Hippocampal formation (tissue), 2 donors: ENCODE results near the gene TPST2.
"Not testable (repeated sequence)": the region's sequence is repeated elsewhere in the genome, so short reads cannot be mapped to it uniquely, and the experiment has no call there.

Experiments used
- DNase-seq, 2 donors: peaks; one replicate each; lab custom pipeline; 2025; lab: John Stamatoyannopoulos, UW

TPST2 gene

GRCh38 chr22:26589845-26590736, at the start of gene TPST2:
TPST2 (minus strand) TSS chr22:26590132; CDS start chr22:26541630, 48,502 bp downstream.
- DNase-seq: peak; percentile 61 to 63

- DNase-seq: no peak
Measured at GRCh38 chr22:26636296-26636695, 46.4 kb upstream of the TPST2 start.

GRCh38 chr22:26635117-26635516, 45.2 kb upstream of the TPST2 start:
- DNase-seq: no peak

- DNase-seq: no peak
Measured at GRCh38 chr22:26634189-26634588, 44.3 kb upstream of the TPST2 start.

GRCh38 chr22:26632422-26633155, 42.7 kb upstream of the TPST2 start:
- no peak for DNase-seq

GRCh38 chr22:26631282-26631681, 41.4 kb upstream of the TPST2 start:
- no peak for DNase-seq

- DNase-seq: no peak
Measured at GRCh38 chr22:26629988-26630761, 40.2 kb upstream of the TPST2 start.

- DNase-seq: no peak
Measured at GRCh38 chr22:26624803-26625202, 34.9 kb upstream of the TPST2 start.

GRCh38 chr22:26623984-26624383, 34.1 kb upstream of the TPST2 start:
- DNase-seq: no peak

GRCh38 chr22:26621663-26622062, 31.7 kb upstream of the TPST2 start, which contains the start of gene CRYBA4:
CRYBA4 (plus strand) TSS chr22:26621963; CDS start chr22:26622597, 634 bp downstream.
- DNase-seq: no peak

GRCh38 chr22:26620197-26620596, 30.3 kb upstream of the TPST2 start:
- DNase-seq: no peak

- DNase-seq: no peak
Measured at GRCh38 chr22:26619510-26619909, 29.6 kb upstream of the TPST2 start.

- no peak for DNase-seq
Measured at GRCh38 chr22:26618455-26618854, 28.5 kb upstream of the TPST2 start.

- peak in 1 of 2 donors; percentile 21 for DNase-seq
Measured at GRCh38 chr22:26617271-26618199, 27.6 kb upstream of the TPST2 start, which contains the start of gene CRYBB1. CRYBB1 (minus strand) TSS chr22:26618027; CDS start chr22:26616319, 1,708 bp downstream.

GRCh38 chr22:26616650-26617049, 26.7 kb upstream of the TPST2 start:
- no peak for DNase-seq

- no peak for DNase-seq
Measured at GRCh38 chr22:26615830-26616435, 26.0 kb upstream of the TPST2 start.

GRCh38 chr22:26615149-26615548, 25.2 kb upstream of the TPST2 start:
- no peak for DNase-seq

GRCh38 chr22:26614322-26614721, 24.4 kb upstream of the TPST2 start:
- no peak for DNase-seq

- not testable (repeated sequence) for DNase-seq
Measured at GRCh38 chr22:26613753-26614152, 23.8 kb upstream of the TPST2 start.

- DNase-seq: no peak
Measured at GRCh38 chr22:26612652-26613051, 22.7 kb upstream of the TPST2 start.
